GM18499 (cell line): ENCODE measurements around the gene CD207.

Experiments
- ATAC-seq: cut with Tn5 transposase; IDR thresholded peaks from one replicate; pipeline ENCODE4 v1.9.1; 2021; ENCODE audit warnings: moderate number of reproducible peaks; ENCODE audit not compliant: insufficient read depth, unreplicated experiment

CD207 gene

DNA sequence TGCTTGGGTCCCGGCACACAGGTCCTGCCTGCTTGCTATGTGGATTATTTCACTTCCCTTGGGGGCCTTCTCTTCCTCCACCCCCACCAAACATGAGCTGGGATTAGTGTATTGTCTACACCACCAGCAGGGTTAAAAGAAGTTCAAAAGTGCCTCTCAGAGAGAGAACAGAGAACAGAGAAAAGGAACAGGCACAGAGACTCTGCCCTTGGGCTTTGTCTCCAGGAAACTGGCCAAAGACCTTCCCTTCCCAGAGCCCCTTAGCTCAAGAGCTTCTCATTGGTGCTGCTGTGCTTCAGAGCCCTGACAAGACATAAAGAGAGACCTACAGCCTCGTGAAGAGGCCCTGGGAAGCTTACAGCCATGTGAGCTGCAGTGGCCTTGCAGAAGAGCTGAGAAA, 38.1 kb downstream of the CD207 start:
- ATAC-seq, result no peak

DNA sequence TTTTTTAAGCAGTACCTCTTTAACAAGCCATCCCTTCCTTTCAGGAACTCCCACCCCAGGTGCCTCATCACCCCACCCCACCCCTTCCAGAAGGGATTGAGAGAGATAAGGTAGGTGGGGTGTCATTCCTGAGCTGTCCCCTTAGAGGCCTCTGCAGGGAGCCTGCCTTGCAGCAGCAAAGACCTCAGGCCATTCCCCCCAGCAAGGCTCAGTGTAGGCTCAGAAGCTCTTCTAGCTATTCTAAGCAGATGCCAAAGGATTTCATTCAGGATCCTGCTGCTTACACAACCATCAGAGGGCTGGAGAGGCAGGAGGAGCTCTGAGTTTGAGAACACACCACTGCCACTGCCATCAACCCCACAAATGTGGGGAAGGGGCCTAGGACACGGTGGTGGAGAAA, 39.4 kb downstream of the CD207 start:
- ATAC-seq, result no peak

DNA sequence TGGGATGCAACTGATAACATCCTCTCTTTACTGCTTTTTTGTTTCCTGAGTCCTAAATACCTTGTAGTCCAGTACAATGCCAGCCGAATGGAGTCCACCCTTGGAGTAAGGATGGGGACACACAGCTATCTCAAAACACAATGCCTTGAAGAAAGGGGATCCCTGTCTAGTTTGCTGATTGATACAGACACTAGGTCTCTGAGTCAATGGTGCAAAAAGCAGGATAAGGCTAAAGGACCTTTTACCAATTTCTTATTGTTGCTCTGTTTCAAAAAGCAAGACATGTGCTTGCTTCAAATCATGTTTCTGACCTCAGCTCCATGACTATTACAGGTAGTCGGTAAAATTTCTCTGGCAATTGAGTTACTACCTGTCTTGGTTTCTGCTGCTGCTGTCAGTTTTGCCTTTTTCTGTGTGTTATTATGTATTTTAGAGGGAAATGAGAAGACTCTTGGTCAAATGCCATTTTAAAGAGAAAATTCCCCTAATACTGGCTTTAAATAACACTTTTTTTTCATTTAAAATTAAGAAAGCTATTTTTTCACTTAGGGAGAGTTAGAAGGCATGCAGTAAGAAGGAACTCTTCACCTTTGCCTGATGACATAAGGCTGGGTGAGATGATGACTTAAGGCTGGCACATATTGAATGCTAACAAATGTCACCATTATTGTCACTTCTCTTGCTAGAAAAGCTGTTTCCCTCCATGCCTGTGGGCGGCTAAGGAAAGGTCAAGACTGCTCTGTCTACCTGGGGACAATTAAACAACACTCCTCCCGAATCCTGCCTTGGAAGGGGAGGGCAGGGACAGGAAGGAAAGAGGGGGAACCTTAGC, 40.2 kb downstream of the CD207 start:
- no peak for ATAC-seq

DNA sequence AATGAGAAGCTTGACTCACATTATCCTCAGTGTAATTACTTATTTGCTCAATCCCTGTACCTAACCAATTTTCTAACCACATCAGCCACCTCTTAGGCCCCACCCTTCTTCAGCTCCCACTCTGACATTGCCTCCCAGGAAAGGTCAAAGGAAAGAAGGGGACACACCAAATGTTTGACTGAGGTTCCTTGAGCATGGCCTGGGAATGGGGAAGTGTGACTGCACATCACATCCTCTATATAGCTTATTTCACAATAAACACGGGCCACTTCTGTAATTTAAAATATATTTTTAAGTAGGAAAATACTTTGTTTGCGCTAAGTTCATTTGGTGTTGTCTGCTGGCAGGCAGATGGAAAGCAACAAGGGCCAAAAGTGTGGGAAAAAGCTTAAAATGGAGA, 42.2 kb downstream of the CD207 start:
- no peak for ATAC-seq

DNA sequence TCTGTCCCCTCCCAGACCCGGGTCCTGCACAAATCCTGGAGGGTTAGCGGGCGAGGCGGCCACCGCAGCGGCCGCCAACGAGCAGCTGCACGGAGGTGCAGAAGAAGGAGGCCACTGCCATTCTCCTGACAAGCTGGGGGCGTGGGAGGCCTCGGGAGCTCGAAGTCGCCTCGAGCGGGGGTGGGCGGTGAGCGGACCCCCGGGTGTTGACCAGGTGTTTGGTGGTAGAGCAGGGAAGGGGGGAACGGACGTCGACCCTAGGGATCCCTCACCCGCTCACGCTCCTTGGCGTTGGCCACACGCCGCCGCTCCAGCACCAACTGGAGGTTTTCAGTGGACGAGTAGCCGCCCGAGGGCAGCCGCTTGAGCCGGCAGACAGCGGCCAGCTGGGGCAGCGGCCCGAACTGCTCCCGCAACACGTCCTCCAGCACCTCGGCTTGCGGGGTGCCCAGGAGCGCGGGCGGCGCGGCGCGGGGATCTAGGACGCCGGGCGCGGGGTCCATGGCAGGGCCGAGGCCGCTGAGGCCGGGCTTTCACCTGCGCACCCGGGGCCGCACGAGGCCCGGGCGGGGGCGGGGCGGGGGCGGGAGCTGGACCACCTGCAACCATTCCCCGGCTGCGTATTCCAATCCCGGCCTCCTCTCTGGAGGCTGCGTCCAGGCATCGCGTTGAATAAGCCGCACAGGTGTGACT, 45.3 kb downstream of the CD207 start, which contains the start of gene FIGLA:
FIGLA (minus strand) TSS at position 508 of the 693 bp plus-strand sequence; CDS start at position 503, 5 bp downstream.
- no peak for ATAC-seq

DNA sequence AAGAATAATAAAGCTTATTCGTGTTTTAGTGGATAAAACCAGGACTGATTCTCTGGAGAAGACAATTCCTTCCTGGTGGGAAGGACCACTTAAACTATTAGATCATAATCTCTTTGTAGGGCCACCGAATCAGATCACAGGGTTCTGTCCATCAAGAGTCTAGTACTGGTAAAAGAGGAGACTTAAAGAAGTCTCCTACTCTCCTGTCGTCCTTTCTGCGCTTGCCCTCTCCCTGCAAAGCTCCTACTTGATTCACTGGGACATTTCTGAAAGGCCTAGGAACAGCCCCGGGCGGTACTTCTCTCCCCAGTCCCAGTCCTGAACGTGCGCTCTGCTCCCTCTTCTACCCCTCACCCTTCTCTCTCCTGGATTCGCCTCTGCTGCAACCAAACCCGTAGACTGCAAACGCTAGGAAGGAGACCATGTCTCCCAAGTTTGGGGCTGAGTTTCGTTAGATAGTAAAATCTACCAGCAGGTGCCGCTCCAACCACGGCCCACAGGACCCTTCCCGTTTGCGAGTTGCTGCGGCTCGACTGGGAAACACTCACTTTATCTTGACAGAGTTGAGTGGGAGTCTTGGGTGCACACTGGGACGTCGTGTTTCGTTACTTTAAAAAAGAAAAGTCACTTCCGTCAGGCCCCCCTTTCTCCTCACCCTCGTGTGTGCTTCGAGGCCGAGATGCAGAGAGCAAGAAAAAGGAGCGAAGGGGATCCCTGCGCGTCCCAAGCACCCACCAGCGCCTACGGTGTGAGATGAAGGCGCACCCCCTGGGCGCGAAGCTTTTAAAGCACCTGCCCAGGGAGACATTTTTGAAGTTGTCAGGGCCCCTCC, 46.1 kb downstream of the CD207 start:
- ATAC-seq, result no peak

DNA sequence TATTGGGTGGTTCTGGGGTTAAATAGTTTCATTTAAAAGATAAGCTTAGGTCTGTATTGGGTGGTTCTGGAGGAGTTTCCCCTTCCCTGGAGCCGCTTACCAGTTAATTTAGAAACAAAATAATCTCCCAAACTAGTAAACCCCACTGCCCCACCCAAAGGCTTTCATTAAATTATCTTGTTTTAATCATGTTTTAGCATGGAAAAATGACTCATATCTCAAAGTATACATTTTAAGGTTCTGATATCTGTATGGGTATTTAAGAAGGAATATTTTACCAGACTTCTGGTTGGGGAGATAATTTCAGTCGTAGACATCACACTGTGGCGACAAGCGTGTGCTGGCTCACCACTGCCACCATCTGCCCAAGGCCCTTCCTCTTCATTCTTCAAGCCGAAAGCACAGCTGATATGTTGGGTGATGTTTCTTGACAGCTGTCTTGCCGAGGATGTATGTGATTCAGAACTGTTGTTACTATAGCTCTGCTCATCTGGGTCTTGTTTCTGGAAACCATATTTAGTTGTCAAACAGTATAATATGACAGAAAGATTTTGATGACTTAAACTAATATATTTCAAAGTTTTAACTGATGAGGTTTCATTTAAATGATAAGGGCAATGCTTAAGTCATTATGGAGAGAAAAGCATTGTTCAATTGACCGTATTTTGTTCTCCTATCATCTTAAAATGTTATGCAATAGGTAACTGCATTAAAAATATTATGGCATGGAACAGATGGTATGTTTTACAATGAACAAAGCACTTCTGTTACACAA, 50.3 kb downstream of the CD207 start:
- no peak for ATAC-seq

DNA sequence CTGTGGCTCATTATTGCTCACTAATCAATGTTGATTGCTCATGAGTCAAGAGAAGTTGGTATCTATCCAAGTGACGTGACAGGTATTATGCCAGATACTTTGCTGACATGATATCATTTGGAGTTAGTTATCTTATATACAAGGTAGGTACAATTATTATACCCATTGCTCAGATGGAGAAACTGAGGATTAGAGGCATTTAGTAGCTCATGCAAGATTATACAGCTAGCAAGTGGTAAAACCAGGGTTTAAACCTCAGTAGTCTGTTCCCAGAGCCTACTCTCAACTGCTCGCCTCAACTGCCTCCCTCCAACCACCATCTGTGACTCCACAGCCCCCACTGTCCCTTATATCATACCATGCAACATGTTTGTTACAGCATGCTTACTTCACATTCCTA, 51.3 kb downstream of the CD207 start:
- no peak for ATAC-seq
